T1000 (cell line): Measurements from ENCODE around the gene CDSN.

Experiments used
- DNase-seq: peaks from one replicate; lab custom pipeline; 2025; ENCODE audit warnings: mixed read lengths; lab: John Stamatoyannopoulos, UW

CDSN gene

GRCh38 chr6:31145386-31145785, 25.1 kb upstream of the CDSN start:
- DNase-seq: no peak

GRCh38 chr6:31144970-31145340, 24.7 kb upstream of the CDSN start:
- DNase-seq: no peak

GRCh38 chr6:31144296-31144969, 24.2 kb upstream of the CDSN start:
- DNase-seq: no peak

GRCh38 chr6:31143148-31143547, 22.9 kb upstream of the CDSN start:
- DNase-seq: peak; percentile 13

- DNase-seq: no peak
These were observed 22.1 kb upstream of the CDSN start for GRCh38 chr6:31142361-31142761.

- no peak for DNase-seq
These were observed 20.4 kb upstream of the CDSN start for GRCh38 chr6:31140643-31141042.

GRCh38 chr6:31139599-31139998, 19.4 kb upstream of the CDSN start:
- DNase-seq: no peak

- no peak for DNase-seq
These were observed 18.7 kb upstream of the CDSN start, which contains the start of gene PSORS1C2 for GRCh38 chr6:31138982-31139381. Gene PSORS1C2 (minus strand): TSS chr6:31139066. CDS start chr6:31139026, 40 bp downstream.

- DNase-seq: no peak
These were observed 15.5 kb upstream of the CDSN start for GRCh38 chr6:31135710-31136109.

- DNase-seq: no peak
These were observed 12.6 kb upstream of the CDSN start for GRCh38 chr6:31132806-31133205.

- no peak for DNase-seq
These were observed 11.3 kb upstream of the CDSN start for GRCh38 chr6:31131595-31131994.

GRCh38 chr6:31130751-31131150, 10.5 kb upstream of the CDSN start:
- DNase-seq: no peak

GRCh38 chr6:31129130-31129529, 8.9 kb upstream of the CDSN start:
- DNase-seq: no peak

GRCh38 chr6:31128093-31128676, 7.9 kb upstream of the CDSN start:
- DNase-seq: no peak

GRCh38 chr6:31126396-31127175, 6.3 kb upstream of the CDSN start:
- DNase-seq: no peak

GRCh38 chr6:31125586-31126363, 5.5 kb upstream of the CDSN start:
- DNase-seq: peak; percentile 75

GRCh38 chr6:31125162-31125561, 4.9 kb upstream of the CDSN start:
- DNase-seq: no peak

GRCh38 chr6:31122791-31123706, 2.8 kb upstream of the CDSN start:
- peak; percentile 47 for DNase-seq

GRCh38 chr6:31121131-31121790, 1.0 kb upstream of the CDSN start:
- no peak for DNase-seq

- DNase-seq: no peak
These were observed 2.1 kb downstream of the CDSN start for GRCh38 chr6:31118178-31118577.
